Muscle layer of colon (tissue), 2 donors: ENCODE results near the gene CYSRT1.

Experiments
- H3K27ac ChIP-seq: one replicate; pipeline ENCODE4 v1.7.0; 2013; ENCODE audit warnings: low read depth, mild to moderate bottlenecking, low read length, moderate library complexity
- H3K27me3 ChIP-seq, 2 donors: one replicate each; pipeline ENCODE4 v1.7.0; 2013; ENCODE audit warnings: low read length in 2 of 2, mild to moderate bottlenecking in 2 of 2; ENCODE audit not compliant: insufficient read depth in 2 of 2, control insufficient read depth in 1 of 2
- H3K36me3 ChIP-seq: one replicate; pipeline ENCODE4 v1.7.0; 2013; ENCODE audit warnings: mild to moderate bottlenecking, low read length; ENCODE audit not compliant: insufficient read depth
- H3K4me1 ChIP-seq: one replicate; pipeline ENCODE4 v1.7.0; 2013; ENCODE audit warnings: mild to moderate bottlenecking, low read length; ENCODE audit not compliant: insufficient read depth
- H3K4me3 ChIP-seq, 2 donors: one replicate each; pipeline ENCODE4 v1.7.0; 2013; ENCODE audit warnings: low read length in 2 of 2, low read depth in 1 of 2, mild to moderate bottlenecking in 1 of 2, moderate library complexity in 1 of 2
- H3K9ac ChIP-seq: one replicate; pipeline ENCODE4 v1.7.0; 2013; ENCODE audit warnings: low read length
- H3K9me3 ChIP-seq: one replicate; pipeline ENCODE4 v1.7.0; 2013; ENCODE audit warnings: mild to moderate bottlenecking, low read length
- donor health status: abdominal sarcoma.
- donor health status: Adenocarcinoma of cecum.

CYSRT1 gene

DNA sequence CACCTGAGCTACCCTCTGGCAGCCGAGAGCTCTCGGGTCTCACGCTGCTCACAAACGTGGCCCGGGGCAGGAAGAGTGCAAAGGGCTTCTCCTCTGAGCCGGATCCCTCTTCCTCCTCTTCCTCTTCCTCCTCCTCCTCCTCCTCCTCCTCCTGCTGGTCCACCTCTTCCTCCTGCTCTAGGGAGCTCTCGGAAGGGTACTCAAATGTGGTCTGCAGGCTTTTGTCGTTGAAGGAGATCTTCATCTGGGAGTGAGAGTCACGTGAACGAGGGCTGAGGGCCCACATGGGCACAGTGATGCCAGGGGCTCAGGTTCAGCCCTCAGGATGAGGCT, 32.6 kb upstream of the CYSRT1 start:
- H3K27me3 ChIP-seq, result no peaks in the 10 kb centered on the region
- no peak overlapping the region for H3K4me3 ChIP-seq
- no peak overlapping the region for H3K27ac ChIP-seq
- peaks cover 17% of the 10 kb centered on the region for H3K4me1 ChIP-seq
- no peaks in the 10 kb centered on the region for H3K9me3 ChIP-seq
- H3K9ac ChIP-seq, result no peak overlapping the region
- H3K36me3 ChIP-seq, result peaks cover 20% of the 10 kb centered on the region

- peaks cover 20% of the 10 kb centered on the region for H3K36me3 ChIP-seq
- peaks cover 13% of the 10 kb centered on the region for H3K4me1 ChIP-seq
- H3K9ac ChIP-seq, result no peak overlapping the region
- H3K27ac ChIP-seq, result no peak overlapping the region
- no peaks in the 10 kb centered on the region for H3K27me3 ChIP-seq
- no peak overlapping the region for H3K4me3 ChIP-seq
- H3K9me3 ChIP-seq, result no peaks in the 10 kb centered on the region
Measured at GRCh38 chr9:137192859-137193258, 32.1 kb upstream of the CYSRT1 start.

GRCh38 chr9:137193771-137194170, 31.2 kb upstream of the CYSRT1 start:
- Histone ChIP-seq H3K4me1 (peaks cover 22% of the 10 kb centered on the region), H3K9ac (no peak overlapping the region), H3K9me3 (no peaks in the 10 kb centered on the region), H3K36me3 (peaks cover 20% of the 10 kb centered on the region), H3K27me3 (no peaks in the 10 kb centered on the region), H3K4me3 (no peak overlapping the region), H3K27ac (no peak overlapping the region)

- no peak overlapping the region for H3K27ac ChIP-seq
- H3K27me3 ChIP-seq, result no peaks in the 10 kb centered on the region
- no peak overlapping the region for H3K9ac ChIP-seq
- H3K4me1 ChIP-seq, result peaks cover 26% of the 10 kb centered on the region
- no peak overlapping the region for H3K4me3 ChIP-seq
- no peaks in the 10 kb centered on the region for H3K9me3 ChIP-seq
- H3K36me3 ChIP-seq, result peaks cover 20% of the 10 kb centered on the region
Measured at GRCh38 chr9:137194388-137194787, 30.6 kb upstream of the CYSRT1 start.

- no peak overlapping the region for H3K27ac ChIP-seq
- no peak overlapping the region for H3K9ac ChIP-seq
- H3K4me1 ChIP-seq, result peaks cover 23% of the 10 kb centered on the region
- H3K4me3 ChIP-seq, result no peak overlapping the region
- peaks cover 18% of the 10 kb centered on the region for H3K36me3 ChIP-seq
- H3K27me3 ChIP-seq, result no peaks in the 10 kb centered on the region
- no peaks in the 10 kb centered on the region for H3K9me3 ChIP-seq
Measured at GRCh38 chr9:137194909-137195308, 30.1 kb upstream of the CYSRT1 start.

DNA sequence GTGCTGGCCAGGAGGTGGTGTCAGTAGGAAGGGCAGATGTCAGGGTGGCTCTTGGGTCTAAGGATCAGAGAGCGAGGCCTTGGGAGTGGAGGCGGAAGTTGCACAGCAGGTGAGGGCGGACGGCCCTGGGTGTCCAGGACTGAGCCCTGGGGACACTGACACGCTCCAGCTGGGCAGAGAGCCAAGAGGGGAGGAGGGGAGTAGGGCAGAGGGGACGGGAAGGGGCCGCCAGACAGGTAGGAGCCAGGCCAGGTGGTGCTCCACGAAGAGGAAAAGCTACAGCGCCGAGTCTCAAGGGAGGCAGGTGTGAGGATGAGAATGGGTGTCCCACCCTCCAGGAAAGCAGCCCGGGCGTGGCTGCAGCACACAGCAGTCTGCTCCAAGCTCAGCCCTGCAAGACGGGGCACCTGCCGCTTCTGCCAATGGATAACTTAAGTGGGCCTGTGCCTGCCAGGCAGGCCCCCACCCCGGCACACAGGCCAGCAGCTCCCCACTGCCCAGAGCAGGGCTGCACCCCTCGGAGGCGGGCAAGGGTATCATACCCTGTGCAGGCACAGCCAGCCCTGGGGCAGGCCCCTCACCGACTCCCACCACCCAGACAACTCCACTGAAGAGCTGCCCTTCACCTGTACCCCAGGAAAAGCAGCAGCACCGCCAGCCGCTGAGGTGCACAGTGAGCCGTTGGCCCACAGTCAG, 29.3 kb upstream of the CYSRT1 start:
- Histone ChIP-seq H3K27ac (no peak overlapping the region), H3K36me3 (peaks cover 10% of the 10 kb centered on the region), H3K4me3 (no peak overlapping the region), H3K27me3 (no peaks in the 10 kb centered on the region), H3K4me1 (peaks cover 18% of the 10 kb centered on the region), H3K9ac (no peak overlapping the region), H3K9me3 (no peaks in the 10 kb centered on the region)

DNA sequence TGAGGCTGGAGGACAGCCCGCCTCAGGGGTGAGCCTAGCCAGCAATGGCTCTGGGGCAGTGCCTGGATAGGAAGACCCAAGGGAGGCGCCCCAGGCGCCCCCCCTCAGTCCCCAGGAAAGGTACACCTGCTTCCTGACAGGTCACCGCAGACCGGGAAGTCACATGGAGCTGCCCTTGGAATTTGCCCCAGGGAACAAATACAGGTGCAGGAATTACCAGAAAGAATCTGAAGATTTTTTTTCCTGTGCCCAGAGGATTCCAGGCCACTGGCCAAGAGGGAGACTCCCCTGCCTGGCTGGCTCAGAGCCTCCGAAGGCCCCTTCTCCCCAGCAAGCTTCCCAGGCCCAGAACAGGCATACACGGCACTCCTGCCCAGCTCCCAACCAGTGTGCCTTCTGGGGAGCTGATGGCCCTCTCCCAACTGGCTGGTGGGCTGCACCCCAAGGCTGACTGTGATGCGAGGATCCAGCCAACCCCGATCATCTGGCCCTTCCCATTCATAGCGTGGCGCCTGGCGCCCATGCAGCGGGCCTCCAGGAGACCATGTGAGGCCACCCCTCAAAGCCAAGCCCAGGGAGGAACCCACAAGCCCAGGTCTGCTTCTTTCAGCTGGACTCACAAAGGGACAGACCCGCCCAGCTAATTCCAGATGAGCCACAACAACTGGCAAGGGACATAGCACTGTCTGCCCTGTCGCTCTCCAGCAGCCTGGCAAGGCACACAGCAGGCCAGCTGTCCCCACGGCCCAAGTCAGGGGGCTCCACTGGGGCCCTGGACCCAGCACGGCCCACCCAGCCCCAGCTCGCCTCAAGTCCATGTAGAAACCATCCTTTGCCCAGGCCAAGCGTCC, 26.7 kb upstream of the CYSRT1 start:
- peaks cover 34% of the 10 kb centered on the region for H3K4me1 ChIP-seq
- H3K9ac ChIP-seq, result no peak overlapping the region
- no peak overlapping the region for H3K4me3 ChIP-seq
- no peaks in the 10 kb centered on the region for H3K27me3 ChIP-seq
- H3K36me3 ChIP-seq, result no peaks in the 10 kb centered on the region
- no peaks in the 10 kb centered on the region for H3K9me3 ChIP-seq
- no peak overlapping the region for H3K27ac ChIP-seq

- no peak overlapping the region for H3K27ac ChIP-seq
- no peaks in the 10 kb centered on the region for H3K36me3 ChIP-seq
- no peak overlapping the region for H3K9ac ChIP-seq
- peak overlapping the region in 1 of 2 donors; percentile 20 for H3K4me3 ChIP-seq
- H3K4me1 ChIP-seq, result peaks cover 41% of the 10 kb centered on the region
- H3K9me3 ChIP-seq, result no peaks in the 10 kb centered on the region
- no peaks in the 10 kb centered on the region for H3K27me3 ChIP-seq
Measured at GRCh38 chr9:137198902-137199283, 26.1 kb upstream of the CYSRT1 start.

GRCh38 chr9:137199411-137200121, 25.4 kb upstream of the CYSRT1 start:
- Histone ChIP-seq H3K9me3 (no peaks in the 10 kb centered on the region), H3K9ac (no peak overlapping the region), H3K4me3 (peak overlapping the region in 1 of 2 donors; percentile 20), H3K27me3 (no peaks in the 10 kb centered on the region), H3K27ac (no peak overlapping the region), H3K4me1 (peaks cover 47% of the 10 kb centered on the region), H3K36me3 (no peaks in the 10 kb centered on the region)

DNA sequence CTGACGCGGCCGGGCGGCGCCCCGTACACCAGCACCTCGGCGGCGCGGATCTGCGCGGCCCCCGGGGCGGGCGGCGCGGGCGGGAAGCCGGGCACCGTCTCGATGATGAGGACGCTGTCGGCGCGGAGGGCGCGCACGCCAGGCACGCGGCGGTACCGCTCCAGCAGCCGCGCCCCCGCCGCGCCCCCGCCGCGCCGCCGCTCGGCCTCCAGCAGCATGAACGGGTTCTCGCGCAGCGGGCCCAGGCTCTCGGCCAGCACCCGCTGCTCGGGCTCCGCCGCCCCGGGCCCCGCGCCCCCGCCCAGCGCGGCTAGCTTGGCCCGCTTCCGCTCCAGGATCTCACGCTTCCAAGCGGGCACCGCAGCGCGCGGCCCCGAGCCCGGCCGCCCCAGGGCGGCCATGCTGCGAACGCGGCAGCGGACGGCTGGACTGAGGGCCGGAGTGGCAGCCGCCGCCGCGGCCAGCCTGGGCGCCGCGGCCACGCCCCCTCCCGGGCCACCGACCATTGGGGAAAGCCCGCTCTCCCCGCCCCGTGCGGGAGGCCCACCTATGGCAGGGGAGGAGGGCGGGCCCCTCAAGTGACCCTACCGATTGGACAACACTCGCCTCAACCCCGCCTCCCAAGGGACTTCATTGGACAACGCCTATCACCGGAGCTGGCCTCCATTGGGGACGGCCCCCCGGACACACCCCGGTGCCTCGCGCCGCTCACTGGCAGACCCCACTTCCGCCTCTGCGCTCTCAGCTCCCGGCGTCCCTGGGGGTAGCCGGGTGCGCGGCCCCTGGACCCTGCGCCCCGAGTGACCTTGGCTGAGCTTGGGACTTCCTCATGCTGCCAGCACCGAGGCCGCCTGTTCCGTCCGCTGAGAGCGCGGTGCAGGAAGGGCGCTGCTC, 24.4 kb upstream of the CYSRT1 start, which contains the start of gene TPRN:
Gene TPRN (minus strand): TSS at position 431 of the 894 bp plus-strand sequence. CDS start 30 bp downstream, at position 401.
- H3K27ac ChIP-seq, result peak within 1 kb of the TSS; percentile 73
- no peaks in the 10 kb centered on the region for H3K27me3 ChIP-seq
- H3K36me3 ChIP-seq, result no peaks in the 10 kb centered on the region
- no peak within 1 kb of the TSS for H3K9ac ChIP-seq
- H3K4me1 ChIP-seq, result peaks cover 51% of the 10 kb centered on the region
- H3K4me3 ChIP-seq, result peak within 1 kb of the TSS; percentile 47 to 72
- no peaks in the 10 kb centered on the region for H3K9me3 ChIP-seq
